B cell (primary cell): Measurements from ENCODE around the gene BAIAP3. TPM values are rescaled to one million over a fixed set of nuclear protein-coding genes. Genes with fewer than 3 reads are reported as not detected.

Experiments used
- ATAC-seq: fragments of 200-7000 bp; cut with Tn5 transposase; one replicate; pipeline ENCODE4 v1.10.0; 2021; ENCODE audit warnings: low read depth, mild to moderate bottlenecking, moderate number of reproducible peaks, moderate library complexity
- CTCF ChIA-PET: fragments of 350-600 bp; sonication (Branson Sonifier 250); formaldehyde crosslinking; loops from one replicate; lab custom pipeline; 2021; ENCODE audit warnings: antibody characterized with exemption, inconsistent platforms; lab: Charles Lee
- POLR2A ChIA-PET: fragments of 350-600 bp; sonication (Branson Sonifier 250); formaldehyde crosslinking; loops from one replicate; lab custom pipeline; 2021; ENCODE audit warnings: antibody characterized with exemption; lab: Charles Lee
- DNase-seq: peaks from one replicate; pipeline ENCODE4 v3.0.0; 2013
- H2AFZ ChIP-seq: 2 replicates; pipeline ENCODE4 v1.6.1; 2012; ENCODE audit warnings: mild to moderate bottlenecking, low read depth, low read length; ENCODE audit not compliant: insufficient read depth, poor library complexity, severe bottlenecking
- H3K27ac ChIP-seq, 2 donors: 1 replicate in 1 of 2; 2 replicates in 1 of 2; pipeline ENCODE4 v1.5.1; 2012 to 2013; ENCODE audit warnings: low read length in 2 of 2, mild to moderate bottlenecking in 2 of 2, moderate library complexity in 1 of 2
- H3K27me3 ChIP-seq, 4 experiments: fragments of 200-600 bp in 1 of 4; sonication (generic) in 1 of 4; replicated peaks in 1 of 4; 1 replicate in 2 of 4; 2 replicates in 2 of 4; pipeline versions ENCODE4 v1.6.1 to v1.7.0; 2013 to 2016; ENCODE audit warnings: low read length in 3 of 4, mild to moderate bottlenecking in 2 of 4, mixed read lengths in 1 of 4, moderate library complexity in 1 of 4; ENCODE audit not compliant: insufficient read depth in 4 of 4, control insufficient read depth in 3 of 4; ENCODE audit errors: control extremely low read depth in 1 of 4
- H3K36me3 ChIP-seq, 2 experiments: replicated peaks in 1 of 2; 1 replicate in 1 of 2; 2 replicates in 1 of 2; pipeline versions ENCODE4 v1.6.1 to v1.7.1; 2013; ENCODE audit warnings: low read length in 1 of 2; ENCODE audit not compliant: insufficient read depth in 2 of 2, control insufficient read depth in 1 of 2; ENCODE audit errors: control extremely low read depth in 1 of 2, extremely low read depth in 1 of 2
- H3K4me1 ChIP-seq, 2 donors: fragments of 200-600 bp in 1 of 2; sonication (generic) in 1 of 2; 1 replicate in 1 of 2; 2 replicates in 1 of 2; pipeline versions ENCODE4 v1.5.1 to v1.6.1; 2013 to 2017; ENCODE audit warnings: low read length in 2 of 2; ENCODE audit not compliant: control insufficient read depth in 2 of 2, insufficient read depth in 2 of 2
- H3K4me2 ChIP-seq: replicated peaks from 2 replicates; pipeline ENCODE3; 2012; ENCODE audit warnings: mild to moderate bottlenecking, low read depth, low read length; ENCODE audit not compliant: poor library complexity, severe bottlenecking
- H3K4me3 ChIP-seq, 5 experiments: fragments of 200-600 bp in 1 of 5; sonication (generic) in 1 of 5; 1 replicate in 3 of 5; 2 replicates in 2 of 5; pipeline versions ENCODE4 v1.5.1 to v1.7.0; 2011 to 2016; ENCODE audit warnings: low read length in 4 of 5, mild to moderate bottlenecking in 4 of 5, low read depth in 2 of 5, control low read depth in 1 of 5, moderate library complexity in 1 of 5; ENCODE audit not compliant: insufficient read depth in 1 of 5; ENCODE audit errors: control extremely low read depth in 1 of 5, extremely low read depth in 1 of 5
- H3K79me2 ChIP-seq: fragments of 200-600 bp; sonication (generic); one replicate; pipeline ENCODE4 v1.6.0; 2016; ENCODE audit warnings: low read length; ENCODE audit not compliant: control insufficient read depth, insufficient read depth
- H3K9ac ChIP-seq: fragments of 200-600 bp; sonication (generic); 2 replicates; pipeline ENCODE4 v1.6.1; 2017; ENCODE audit warnings: mild to moderate bottlenecking, low read length, moderate library complexity
- H3K9me3 ChIP-seq, 3 donors: one replicate each; pipeline versions ENCODE4 v1.6.1 to v1.7.1; 2013; ENCODE audit warnings: low read length in 2 of 3; ENCODE audit not compliant: control insufficient read depth in 2 of 3, insufficient read depth in 1 of 3; ENCODE audit errors: control extremely low read depth in 1 of 3
- H4K20me1 ChIP-seq: 2 replicates; pipeline ENCODE4 v1.6.0; 2012; ENCODE audit warnings: mild to moderate bottlenecking, low read length; ENCODE audit not compliant: insufficient read depth, control insufficient read depth, poor library complexity, severe bottlenecking
- H3K27ac Mint-ChIP-seq: one replicate; pipeline ENCODE4 v1.8.0; 2021; ENCODE audit warnings: mixed read lengths
- H3K27me3 Mint-ChIP-seq: one replicate; pipeline ENCODE4 v1.8.0; 2021; ENCODE audit warnings: mixed read lengths
- H3K4me1 Mint-ChIP-seq: one replicate; pipeline ENCODE4 v1.8.0; 2021; ENCODE audit warnings: mixed read lengths
- H3K4me3 Mint-ChIP-seq: one replicate; pipeline ENCODE4 v1.8.0; 2021; ENCODE audit warnings: mixed read lengths
- H3K9me3 Mint-ChIP-seq: one replicate; pipeline ENCODE4 v1.8.0; 2022; ENCODE audit warnings: mixed read lengths; ENCODE audit not compliant: insufficient read depth
- CTCF ChIP-seq: fragments of 200-600 bp; IDR thresholded peaks from one replicate; pipeline ENCODE4 v1.8.0; 2022; ENCODE audit warnings: antibody characterized with exemption, mild to moderate bottlenecking
- EZH2 ChIP-seq: IDR thresholded peaks from 2 replicates; pipeline ENCODE4 v1.6.1; 2012; ENCODE audit warnings: borderline replicate concordance, low read depth, mild to moderate bottlenecking, moderate library complexity, low read length; ENCODE audit not compliant: insufficient read depth, poor library complexity, severe bottlenecking
- WGBS: methylation state at CpG from one replicate; pipeline ENCODE4 v1.1.5; 2013; ENCODE audit warnings: missing lambda C conversion rate; ENCODE audit not compliant: insufficient coverage; 5-methylcytosine and 5-hydroxymethylcytosine counted together
- intact Hi-C: fragments of 100-400 bp; cut with micrococcal nuclease; formaldehyde crosslinking; loops from one replicate; pipeline ENCODE4 v1.10.0; 2022
- polyA plus RNA-seq: library from polyadenylated mRNA; depleted of rRNA; stranded (reverse); fragments of >200 nt; gene quantifications from 2 replicates; pipeline ENCODE4 v1.2.3, GENCODE V29; 2012
- total RNA-seq, 2 donors: library from RNA; stranded (reverse); fragments of 120-200 nt in 1 of 2; gene quantifications; 1 replicate in 1 of 2; 2 replicates in 1 of 2; pipeline versions ENCODE4 v1.2.3 to v1.2.4, GENCODE V29; 2013 to 2022

Gene BAIAP3
- total and polyA plus RNA-seq, 2 donors (not counting 1 experiment from before 2014, with no cell fraction given): 119 to 130 TPM

- Histone ChIP-seq H3K4me3 (no peak overlapping the region), H2AFZ (no peak overlapping the region), H3K4me2 (no peak overlapping the region), H3K79me2 (peaks cover 38% of the 10 kb centered on the region), H3K9me3 (peaks cover 0 to 2% (median 0%) of the 10 kb centered on the region in 3 donors), H3K9ac (no peak overlapping the region), H4K20me1 (peaks cover 69% of the 10 kb centered on the region), H3K27ac (no peak overlapping the region), H3K36me3 (peaks cover 0 to 63% of the 10 kb centered on the region in 2 experiments), H3K27me3 (no peaks in the 10 kb centered on the region), H3K4me1 (no peaks in the 10 kb centered on the region)
- Mint-ChIP-seq H3K27ac (no peak overlapping the region), H3K27me3 (no peaks in the 10 kb centered on the region), H3K4me1 (peaks cover 5% of the 10 kb centered on the region), H3K9me3 (no peaks in the 10 kb centered on the region), H3K4me3 (no peak overlapping the region)
- ChIA-PET POLR2A (interaction anchor here (1.2 kb wide), 1 partner anchor 53 kb away, joined by 3 read pairs; the partner anchor contains the start of gene UBE2I), CTCF (interaction anchor here (1.1 to 4.0 kb wide), 13 partner anchors 9 to 183 kb away, joined by 3 to 20 read pairs (median 5); partner anchors contain the start of gene UQCC4)
- intact Hi-C loops: no loop called here
- DNase-seq (no peak), ATAC-seq (no peak)
- 78% methylated on average over 6 of the region's 11 CpGs for WGBS
- no peak for TF ChIP-seq EZH2
- no peak for TF ChIP-seq CTCF
These were observed 29.4 kb downstream of the BAIAP3 start for GRCh38 chr16:1362807-1363206.

- ATAC-seq (peak; percentile 94), DNase-seq (peak; percentile 79)
- Mint-ChIP-seq H3K27me3 (no peaks in the 10 kb centered on the region), H3K9me3 (no peaks in the 10 kb centered on the region), H3K27ac (peak overlapping the region; percentile 50), H3K4me1 (peaks cover 2% of the 10 kb centered on the region), H3K4me3 (no peak overlapping the region)
- Histone ChIP-seq H3K4me3 (no peak overlapping the region), H2AFZ (no peak overlapping the region), H3K9ac (no peak overlapping the region), H3K4me2 (no peak overlapping the region), H3K27me3 (no peaks in the 10 kb centered on the region), H4K20me1 (peaks cover 62% of the 10 kb centered on the region), H3K4me1 (no peaks in the 10 kb centered on the region), H3K79me2 (peaks cover 30% of the 10 kb centered on the region), H3K27ac (no peak overlapping the region), H3K9me3 (peaks cover 0 to 2% (median 0%) of the 10 kb centered on the region in 3 donors), H3K36me3 (peaks cover 0 to 62% of the 10 kb centered on the region in 2 experiments)
- intact Hi-C loops: no loop called here
- CTCF ChIA-PET: interaction anchor here (0.9 to 4.0 kb wide), 17 partner anchors 10 to 314 kb away, joined by 3 to 20 read pairs (median 4); partner anchors contain the start of genes JPT2 and UQCC4
- POLR2A ChIA-PET: interaction anchor here (0.7 to 1.2 kb wide), 2 partner anchors 32 to 54 kb away, joined by 3 read pairs; partner anchors contain the start of gene UBE2I
- peak; percentile 93 for TF ChIP-seq CTCF
- no peak for TF ChIP-seq EZH2
- WGBS: 51% methylated on average over 18 of the region's 18 CpGs
These were observed 30.1 kb downstream of the BAIAP3 start for GRCh38 chr16:1363501-1364041.
